ENCODE results near the gene RPL18. TPM values are rescaled to one million over a fixed set of nuclear protein-coding genes. Genes with fewer than 3 reads are reported as not detected.

RPL18 gene
- total RNA-seq, 1 donor from 2014 or later: 1,772 TPM

DNA sequence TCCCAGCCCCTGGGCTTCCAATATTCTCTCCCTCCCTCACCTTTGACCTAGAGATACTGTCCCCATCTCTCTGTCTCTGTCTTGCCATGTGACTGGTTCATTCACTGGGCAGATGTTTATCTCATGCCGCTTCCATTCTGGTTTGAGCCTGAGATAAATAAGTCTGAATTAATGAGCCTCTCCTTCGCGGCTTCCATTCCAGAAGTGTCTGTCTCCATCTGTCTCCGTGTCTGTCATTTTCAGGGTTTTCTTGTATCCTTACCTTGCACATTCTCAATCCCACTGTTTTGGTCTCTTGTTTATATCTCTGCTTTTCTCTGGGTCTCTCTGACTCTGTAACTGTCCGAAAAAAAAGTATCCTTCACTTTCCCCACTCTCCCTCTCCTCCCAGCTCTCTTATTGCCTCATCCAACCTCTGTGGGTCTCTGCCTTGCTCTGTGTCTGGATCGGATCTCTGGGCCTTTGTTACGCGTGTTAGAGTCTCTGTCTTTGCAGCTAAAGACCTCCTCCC is 4.6 kb upstream of the RPL18 start:
- no peaks in the 10 kb centered on the region for H3K9me3 Mint-ChIP-seq
- TF ChIP-seq, protein P1, sequence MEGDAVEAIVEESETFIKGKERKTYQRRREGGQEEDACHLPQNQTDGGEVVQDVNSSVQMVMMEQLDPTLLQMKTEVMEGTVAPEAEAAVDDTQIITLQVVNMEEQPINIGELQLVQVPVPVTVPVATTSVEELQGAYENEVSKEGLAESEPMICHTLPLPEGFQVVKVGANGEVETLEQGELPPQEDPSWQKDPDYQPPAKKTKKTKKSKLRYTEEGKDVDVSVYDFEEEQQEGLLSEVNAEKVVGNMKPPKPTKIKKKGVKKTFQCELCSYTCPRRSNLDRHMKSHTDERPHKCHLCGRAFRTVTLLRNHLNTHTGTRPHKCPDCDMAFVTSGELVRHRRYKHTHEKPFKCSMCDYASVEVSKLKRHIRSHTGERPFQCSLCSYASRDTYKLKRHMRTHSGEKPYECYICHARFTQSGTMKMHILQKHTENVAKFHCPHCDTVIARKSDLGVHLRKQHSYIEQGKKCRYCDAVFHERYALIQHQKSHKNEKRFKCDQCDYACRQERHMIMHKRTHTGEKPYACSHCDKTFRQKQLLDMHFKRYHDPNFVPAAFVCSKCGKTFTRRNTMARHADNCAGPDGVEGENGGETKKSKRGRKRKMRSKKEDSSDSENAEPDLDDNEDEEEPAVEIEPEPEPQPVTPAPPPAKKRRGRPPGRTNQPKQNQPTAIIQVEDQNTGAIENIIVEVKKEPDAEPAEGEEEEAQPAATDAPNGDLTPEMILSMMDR (conservative IDR thresholded peaks at IDR 0.05): no peak
- H3K36me3 Mint-ChIP-seq (ENCODE audit: low read depth): peaks cover 9% of the 10 kb centered on the region
- H3K4me1 Mint-ChIP-seq: peaks cover 48% of the 10 kb centered on the region
- DNase-seq (ENCODE audit: low read depth, low spot score): no peak
- H3K4me3 Mint-ChIP-seq: peak overlapping the region; percentile 87
- peak overlapping the region; percentile 96 for H3K27ac Mint-ChIP-seq (ENCODE audit: unreplicated experiment)
- H3K27me3 Mint-ChIP-seq (ENCODE audit: low read depth): peaks cover 3% of the 10 kb centered on the region

DNA sequence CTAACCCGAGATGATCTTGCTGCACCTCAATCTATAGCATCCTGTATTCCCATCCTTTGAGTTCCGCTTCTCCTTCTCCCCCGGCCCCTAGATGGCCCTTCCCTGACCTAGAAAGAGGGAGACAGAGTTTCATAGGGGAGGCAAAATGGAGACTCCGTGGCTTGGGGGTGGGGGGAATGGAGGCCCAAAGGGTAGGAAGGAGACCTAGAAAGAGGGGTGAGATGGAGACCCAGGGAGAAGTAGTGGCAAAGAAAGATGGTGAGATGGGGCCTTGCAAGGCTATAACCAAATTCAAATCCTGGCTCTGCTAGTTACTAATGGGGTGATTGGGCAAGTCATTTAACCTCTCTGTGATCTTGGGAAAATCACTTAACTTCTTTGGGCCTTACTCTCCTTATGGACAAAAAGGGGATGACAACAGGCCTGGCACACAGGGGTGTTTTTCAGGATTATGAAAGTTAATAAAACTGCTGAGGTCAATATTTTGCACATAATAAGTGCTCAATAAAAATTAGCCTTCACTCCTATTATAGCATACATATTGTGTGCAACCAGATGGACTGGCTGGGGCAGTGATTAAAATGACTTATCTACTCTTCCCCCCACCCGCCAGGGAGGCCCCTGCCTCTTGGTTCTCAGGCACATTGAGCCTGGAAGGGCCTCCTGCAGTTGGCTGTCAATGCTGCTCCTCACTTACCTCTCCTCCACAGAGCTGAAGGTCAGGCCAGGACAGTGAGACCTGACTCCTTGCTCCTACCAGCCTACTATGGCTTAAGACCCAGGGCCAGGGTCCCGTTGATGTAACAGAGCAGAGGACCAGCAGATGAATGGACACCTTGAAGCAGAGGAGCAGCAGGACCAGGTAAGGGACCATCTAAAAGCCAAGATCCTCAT is 961 bp upstream of the RPL18 start:
- Mint-ChIP-seq H3K27ac (ENCODE audit: unreplicated experiment) (peak overlapping the region; percentile 100), H3K27me3 (ENCODE audit: low read depth) (peaks cover 5% of the 10 kb centered on the region), H3K9me3 (no peaks in the 10 kb centered on the region), H3K4me3 (peak overlapping the region; percentile 96), H3K36me3 (ENCODE audit: low read depth) (peaks cover 20% of the 10 kb centered on the region), H3K4me1 (peaks cover 67% of the 10 kb centered on the region)
- no peak for DNase-seq (ENCODE audit: low read depth, low spot score)
- TF ChIP-seq, protein P1 (conservative IDR thresholded peaks at IDR 0.05): no peak

DNA sequence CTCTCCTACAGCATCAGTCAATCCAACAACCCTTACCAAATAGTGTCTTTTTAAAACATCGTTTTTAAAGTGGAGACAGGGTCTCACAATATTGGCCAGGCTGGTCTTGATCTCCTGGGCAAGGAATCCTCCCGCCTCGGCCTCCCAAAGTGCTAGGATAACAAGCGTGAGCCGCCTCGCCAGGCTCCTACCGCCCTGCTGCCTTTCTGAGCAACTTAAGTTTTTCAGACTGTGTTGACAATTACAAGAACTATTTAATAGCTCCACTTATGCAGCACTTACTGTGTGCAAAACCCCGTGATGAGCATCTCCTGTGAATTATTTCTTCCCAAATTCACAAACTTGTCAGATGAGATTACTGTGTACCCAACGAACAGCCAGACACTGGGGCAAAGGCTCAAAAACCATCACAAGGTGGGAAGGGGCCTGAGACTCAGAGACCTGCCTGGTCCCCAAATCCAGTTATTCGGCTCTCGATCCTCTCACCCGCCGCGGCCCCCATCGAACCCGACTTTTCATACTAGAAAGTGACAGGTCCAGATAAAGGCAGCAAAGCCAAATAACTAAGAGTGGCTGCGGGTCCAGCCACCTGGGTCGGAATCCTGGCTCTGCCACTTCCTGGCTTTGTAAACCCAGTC is 581 bp downstream of the RPL18 start:
- no peaks in the 10 kb centered on the region for H3K9me3 Mint-ChIP-seq
- no peak for DNase-seq (ENCODE audit: low read depth, low spot score)
- H3K4me3 Mint-ChIP-seq: peak overlapping the region; percentile 96
- peaks cover 26% of the 10 kb centered on the region for H3K36me3 Mint-ChIP-seq (ENCODE audit: low read depth)
- H3K27ac Mint-ChIP-seq (ENCODE audit: unreplicated experiment): peak overlapping the region; percentile 100
- H3K4me1 Mint-ChIP-seq: peaks cover 66% of the 10 kb centered on the region
- TF ChIP-seq, protein P1 (conservative IDR thresholded peaks at IDR 0.05): no peak
- peaks cover 10% of the 10 kb centered on the region for H3K27me3 Mint-ChIP-seq (ENCODE audit: low read depth)

DNA sequence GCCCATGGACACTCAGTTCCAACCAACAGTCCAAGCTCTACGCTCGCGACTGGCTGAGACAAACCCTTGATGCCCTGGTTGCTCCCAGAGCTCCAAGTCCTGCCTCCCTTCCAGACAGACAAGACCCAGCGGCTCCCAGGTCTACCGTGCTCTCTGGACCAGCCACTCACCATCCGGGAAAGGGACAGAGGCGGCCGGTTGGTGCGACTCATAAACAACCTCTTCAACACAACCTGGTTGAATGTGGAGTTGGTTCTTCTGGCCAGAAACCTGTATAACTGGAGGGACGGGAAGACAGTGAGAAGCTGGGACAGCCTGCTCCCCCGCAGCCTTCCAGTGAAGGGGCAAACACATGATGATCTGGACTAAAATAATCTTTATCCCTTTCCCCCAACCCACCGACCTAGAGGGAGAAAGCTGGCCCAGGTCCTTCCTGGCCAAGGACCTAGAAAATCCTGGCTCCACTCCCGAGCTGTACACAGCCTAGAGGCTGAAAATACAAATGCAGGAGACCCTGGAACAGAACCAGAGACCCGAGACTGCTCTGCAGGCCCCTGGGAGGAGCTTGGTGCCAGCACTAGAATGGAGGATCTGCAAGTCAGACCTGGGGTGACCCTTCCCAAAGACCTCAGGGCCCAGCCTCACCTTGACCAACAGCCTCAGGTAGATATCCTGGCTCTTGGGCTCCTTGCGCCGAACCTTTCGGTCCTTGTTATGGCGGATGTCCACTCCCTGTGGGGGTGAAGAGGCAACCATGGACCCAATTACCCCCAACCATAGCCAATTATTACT is 1.6 kb downstream of the RPL18 start:
- H3K36me3 Mint-ChIP-seq (ENCODE audit: low read depth): peaks cover 26% of the 10 kb centered on the region
- no peak for DNase-seq (ENCODE audit: low read depth, low spot score)
- peaks cover 10% of the 10 kb centered on the region for H3K27me3 Mint-ChIP-seq (ENCODE audit: low read depth)
- TF ChIP-seq, protein P1 (conservative IDR thresholded peaks at IDR 0.05): no peak
- H3K27ac Mint-ChIP-seq (ENCODE audit: unreplicated experiment): peak overlapping the region; percentile 19
- peak overlapping the region; percentile 96 for H3K4me3 Mint-ChIP-seq
- H3K4me1 Mint-ChIP-seq: peaks cover 60% of the 10 kb centered on the region
- H3K9me3 Mint-ChIP-seq: no peaks in the 10 kb centered on the region

DNA sequence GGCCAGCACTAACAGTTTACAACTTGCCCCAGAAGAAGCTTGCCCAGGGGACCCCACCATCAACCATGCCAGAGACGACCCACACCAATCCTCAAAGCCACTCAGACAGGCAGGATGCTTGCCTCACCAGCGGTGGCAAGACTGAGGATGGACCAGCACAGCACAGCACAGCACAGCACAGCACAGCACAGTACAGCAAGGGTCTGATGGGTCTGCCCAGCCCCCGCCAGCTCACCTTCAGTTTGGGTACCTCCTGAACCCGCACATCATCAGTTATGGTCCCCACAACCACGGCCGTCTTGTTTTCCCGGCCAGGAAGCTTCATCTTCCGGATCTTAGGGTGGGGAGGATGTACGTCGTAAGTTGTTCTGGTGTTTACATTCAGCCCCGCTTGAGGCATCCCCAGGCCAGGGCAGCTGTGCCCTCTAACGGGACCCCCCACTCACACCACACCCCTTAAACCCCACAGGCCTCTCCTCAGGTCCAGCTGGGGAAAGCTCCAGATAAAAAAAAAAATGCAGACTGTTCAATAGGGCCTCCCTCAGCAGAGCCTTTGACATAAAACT is 2.4 kb downstream of the RPL18 start:
- Mint-ChIP-seq H3K36me3 (ENCODE audit: low read depth) (peaks cover 25% of the 10 kb centered on the region), H3K27ac (ENCODE audit: unreplicated experiment) (peak overlapping the region; percentile 50), H3K4me3 (peak overlapping the region; percentile 96), H3K4me1 (peaks cover 56% of the 10 kb centered on the region), H3K27me3 (ENCODE audit: low read depth) (peaks cover 14% of the 10 kb centered on the region), H3K9me3 (no peaks in the 10 kb centered on the region)
- TF ChIP-seq, protein P1 (conservative IDR thresholded peaks at IDR 0.05): no peak
- no peak for DNase-seq (ENCODE audit: low read depth, low spot score)

Measured in neural crest cell (in vitro differentiated cells).